Measurements from ENCODE around the gene TSPAN1.

DNA sequence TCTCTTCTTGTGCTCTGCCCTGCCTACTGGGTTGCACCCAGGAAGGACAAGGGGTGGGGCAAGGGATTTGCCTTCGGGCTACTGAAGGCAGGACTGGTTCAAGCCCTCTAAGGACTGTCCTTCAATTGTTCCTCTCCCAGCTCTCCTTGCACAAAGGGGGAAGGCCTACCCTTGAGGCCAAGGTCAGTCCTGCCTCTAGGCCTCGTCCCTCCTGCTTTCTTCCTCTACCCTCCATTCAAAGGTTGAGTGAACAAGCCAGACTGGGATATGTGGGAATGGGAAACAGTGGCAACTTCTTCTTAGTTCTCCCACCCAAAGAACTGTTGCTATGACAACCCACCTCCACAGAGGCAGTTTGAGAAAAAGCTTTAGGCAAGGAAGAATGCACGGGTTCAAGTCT lies 30.9 kb downstream of the TSPAN1 start:
- TF ChIP-seq GATA2 (IDR thresholded peaks at IDR 0.05; ENCODE audit: low read depth, low read length) (no peak), GATA3 (IDR thresholded peaks at IDR 0.05; ENCODE audit: low read depth, low read length) (no peak)

Data from SH-SY5Y (cell line).